Measurements from ENCODE around the gene KDM3A. TPM values are rescaled to one million over a fixed set of nuclear protein-coding genes. Genes with fewer than 3 reads are reported as not detected.
"Not testable (repeated sequence)": the region's sequence is repeated elsewhere in the genome, so short reads cannot be mapped to it uniquely, and the experiment has no call there.

The KDM3A gene
- total RNA-seq, 1 donor from 2014 or later = 46.0 TPM

- DNase-seq (no peak), ATAC-seq (ENCODE audit: low read depth) (no peak)
- Mint-ChIP-seq H3K36me3 (ENCODE audit: low read depth) (peaks cover 87% of the 10 kb centered on the region), H3K27me3 (no peaks in the 10 kb centered on the region), H3K4me1 (peaks cover 27% of the 10 kb centered on the region), H3K9me3 (peaks cover 10% of the 10 kb centered on the region), H3K4me3 (no peak overlapping the region), H3K27ac (no peak overlapping the region)
- ChIA-PET POLR2A (no interaction called here), CTCF (no interaction called here)
- TF ChIP-seq, protein P1, sequence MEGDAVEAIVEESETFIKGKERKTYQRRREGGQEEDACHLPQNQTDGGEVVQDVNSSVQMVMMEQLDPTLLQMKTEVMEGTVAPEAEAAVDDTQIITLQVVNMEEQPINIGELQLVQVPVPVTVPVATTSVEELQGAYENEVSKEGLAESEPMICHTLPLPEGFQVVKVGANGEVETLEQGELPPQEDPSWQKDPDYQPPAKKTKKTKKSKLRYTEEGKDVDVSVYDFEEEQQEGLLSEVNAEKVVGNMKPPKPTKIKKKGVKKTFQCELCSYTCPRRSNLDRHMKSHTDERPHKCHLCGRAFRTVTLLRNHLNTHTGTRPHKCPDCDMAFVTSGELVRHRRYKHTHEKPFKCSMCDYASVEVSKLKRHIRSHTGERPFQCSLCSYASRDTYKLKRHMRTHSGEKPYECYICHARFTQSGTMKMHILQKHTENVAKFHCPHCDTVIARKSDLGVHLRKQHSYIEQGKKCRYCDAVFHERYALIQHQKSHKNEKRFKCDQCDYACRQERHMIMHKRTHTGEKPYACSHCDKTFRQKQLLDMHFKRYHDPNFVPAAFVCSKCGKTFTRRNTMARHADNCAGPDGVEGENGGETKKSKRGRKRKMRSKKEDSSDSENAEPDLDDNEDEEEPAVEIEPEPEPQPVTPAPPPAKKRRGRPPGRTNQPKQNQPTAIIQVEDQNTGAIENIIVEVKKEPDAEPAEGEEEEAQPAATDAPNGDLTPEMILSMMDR (IDR thresholded peaks at IDR 0.05) = no peak
- intact Hi-C loops (cut with micrococcal nuclease) = no loop called here
Observed at GRCh38 chr2:86492048-86492453, 50.9 kb downstream of the KDM3A start.

DNA sequence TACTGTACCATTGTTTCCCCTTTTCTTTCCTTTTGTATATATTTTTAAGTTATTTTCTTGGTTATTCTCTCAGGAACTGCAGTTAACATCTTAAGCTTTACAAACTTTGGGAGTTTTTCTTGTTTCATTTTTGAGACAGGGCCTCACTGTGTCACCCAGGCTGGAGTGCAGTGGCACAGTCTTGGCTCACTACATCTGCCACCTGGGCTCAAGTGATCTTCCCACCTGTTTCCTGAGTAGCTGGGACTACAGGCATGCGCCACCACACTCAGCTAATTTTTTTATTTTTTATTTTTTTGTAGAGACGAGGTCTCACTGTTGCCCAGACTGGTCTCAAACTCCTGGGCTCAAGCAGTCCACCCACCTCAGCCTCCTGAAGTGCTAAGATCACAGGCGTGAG, 55.2 kb downstream of the KDM3A start:
- CTCF ChIA-PET = not testable (repeated sequence)
- peak overlapping the region; percentile 9 for H3K27ac Mint-ChIP-seq

DNA sequence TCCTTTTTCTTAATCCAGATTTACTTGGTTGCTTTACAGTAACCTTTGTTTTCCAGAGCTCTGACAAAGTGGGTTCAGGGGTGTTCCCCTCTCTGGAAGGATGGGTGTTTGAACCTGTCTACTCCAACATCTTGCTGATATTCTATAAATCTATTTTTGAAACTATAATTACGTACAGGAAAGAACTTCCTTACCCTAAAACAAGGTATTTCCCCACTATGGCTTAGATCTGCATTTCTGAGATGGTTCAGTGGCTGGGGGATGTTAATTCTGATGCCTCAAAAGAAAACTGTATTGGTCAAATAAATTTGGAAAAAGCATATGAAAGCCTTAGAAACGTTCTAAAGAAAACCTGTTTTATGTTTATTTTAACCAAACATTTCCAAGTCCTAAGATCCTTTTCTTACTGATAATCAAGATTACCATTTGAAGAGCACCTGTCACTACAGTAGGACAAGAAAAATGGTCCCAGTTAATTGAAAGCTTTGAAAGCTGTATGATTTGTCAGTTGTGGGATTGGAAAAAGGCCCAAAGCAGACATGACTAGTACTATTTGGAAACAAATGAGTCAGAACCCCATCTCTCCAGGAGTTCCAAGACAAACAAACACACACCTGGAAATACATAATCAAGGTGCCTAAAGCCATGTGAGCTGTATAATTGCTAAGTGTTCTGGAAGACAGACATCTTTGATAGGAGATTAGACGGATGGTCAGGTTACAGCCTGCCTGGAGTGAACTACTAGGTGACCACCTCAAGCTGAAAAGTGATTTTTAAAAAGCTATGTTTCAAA, 57.5 kb downstream of the KDM3A start:
- Mint-ChIP-seq H3K9me3 (peaks cover 39% of the 10 kb centered on the region), H3K4me3 (peak overlapping the region; percentile 7), H3K27ac (no peak overlapping the region), H3K27me3 (no peaks in the 10 kb centered on the region), H3K4me1 (peaks cover 42% of the 10 kb centered on the region), H3K36me3 (ENCODE audit: low read depth) (peaks cover 92% of the 10 kb centered on the region)
- CTCF ChIA-PET = no interaction called here
- TF ChIP-seq, protein P1 (IDR thresholded peaks at IDR 0.05) = no peak
- POLR2A ChIA-PET = interaction anchor here (0.6 kb wide), 2 partner anchors 15 to 1174 kb away, joined by 3 to 4 read pairs; no protein-coding TSS in a partner anchor
- no peak for DNase-seq
- intact Hi-C loops (cut with micrococcal nuclease) = no loop called here
- peak; percentile 42 for ATAC-seq (ENCODE audit: low read depth)

More for the DNA sequence above, 55.2 kb downstream of the KDM3A start:
- intact Hi-C loops (cut with micrococcal nuclease); DNase-seq; H3K4me3 Mint-ChIP-seq; ATAC-seq (ENCODE audit: low read depth); H3K27me3 Mint-ChIP-seq; POLR2A ChIA-PET: not testable (repeated sequence)
- Mint-ChIP-seq H3K36me3 (ENCODE audit: low read depth) (peaks cover 88% of the 10 kb centered on the region), H3K4me1 (peaks cover 48% of the 10 kb centered on the region), H3K9me3 (peaks cover 29% of the 10 kb centered on the region)

GRCh38 chr2:86499326-86499725, 58.2 kb downstream of the KDM3A start:
- H3K27ac Mint-ChIP-seq = peak overlapping the region; percentile 14
- peaks cover 93% of the 10 kb centered on the region for H3K36me3 Mint-ChIP-seq (ENCODE audit: low read depth)
- H3K4me3 Mint-ChIP-seq = no peak overlapping the region
- peaks cover 36% of the 10 kb centered on the region for H3K9me3 Mint-ChIP-seq
- DNase-seq = no peak
- intact Hi-C loops (cut with micrococcal nuclease) = no loop called here
- ChIA-PET CTCF (no interaction called here), POLR2A (interaction anchor here (0.6 kb wide), 2 partner anchors 15 to 1175 kb away, joined by 3 to 4 read pairs; no protein-coding TSS in a partner anchor)
- no peak for ATAC-seq (ENCODE audit: low read depth)
- peaks cover 40% of the 10 kb centered on the region for H3K4me1 Mint-ChIP-seq
- no peaks in the 10 kb centered on the region for H3K27me3 Mint-ChIP-seq
- TF ChIP-seq, protein P1 (IDR thresholded peaks at IDR 0.05) = no peak

DNA sequence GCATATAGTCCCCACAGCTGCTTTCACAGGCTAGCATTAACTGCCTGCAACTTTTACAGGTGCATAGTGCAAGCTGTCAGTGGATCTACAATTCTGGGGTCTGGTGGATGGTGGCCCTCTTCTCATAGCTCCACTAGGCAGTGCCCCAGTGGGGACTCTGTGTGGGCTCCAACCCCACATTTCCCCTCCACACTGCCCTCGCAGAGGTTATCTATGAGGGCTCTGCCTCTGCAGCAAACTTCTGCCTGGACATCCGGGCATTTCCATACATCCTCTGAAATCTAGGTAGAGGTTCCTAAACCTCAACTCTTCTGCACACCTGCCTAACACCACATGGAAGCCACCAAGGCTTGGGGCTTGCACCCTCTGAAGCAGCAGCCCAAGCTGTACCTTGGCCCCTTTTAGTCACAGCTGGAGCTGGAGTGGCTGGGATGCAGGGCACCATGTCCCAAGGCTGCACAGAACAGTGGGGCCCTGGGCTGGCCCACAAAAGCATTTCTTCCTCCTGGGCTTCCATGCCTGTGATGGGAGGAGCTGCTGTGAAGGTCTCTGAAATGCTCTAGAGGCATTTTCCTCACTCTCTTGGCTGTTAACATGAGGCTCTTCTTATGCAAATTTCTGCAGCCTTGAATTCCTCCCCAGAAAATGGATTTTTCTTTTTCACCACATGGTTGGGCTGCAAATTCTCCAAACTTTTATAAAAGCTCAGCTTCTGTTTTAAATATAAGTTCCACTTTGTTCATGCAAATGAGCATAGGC, 59.3 kb downstream of the KDM3A start:
- Mint-ChIP-seq H3K9me3 (peaks cover 32% of the 10 kb centered on the region), H3K36me3 (ENCODE audit: low read depth) (peaks cover 95% of the 10 kb centered on the region), H3K27ac (no peak overlapping the region), H3K4me3 (no peak overlapping the region), H3K27me3 (no peaks in the 10 kb centered on the region), H3K4me1 (peaks cover 29% of the 10 kb centered on the region)
- intact Hi-C loops (cut with micrococcal nuclease) = no loop called here
- ATAC-seq (ENCODE audit: low read depth) (no peak), DNase-seq (no peak)
- POLR2A ChIA-PET = no interaction called here
- TF ChIP-seq, protein P1 (IDR thresholded peaks at IDR 0.05) = no peak
- CTCF ChIA-PET = no interaction called here

Data from activated B cell treated with CpG ODN at 0.5 μM for 24 hours (primary cell).